ENCODE results near the gene COLEC12.

DNA sequence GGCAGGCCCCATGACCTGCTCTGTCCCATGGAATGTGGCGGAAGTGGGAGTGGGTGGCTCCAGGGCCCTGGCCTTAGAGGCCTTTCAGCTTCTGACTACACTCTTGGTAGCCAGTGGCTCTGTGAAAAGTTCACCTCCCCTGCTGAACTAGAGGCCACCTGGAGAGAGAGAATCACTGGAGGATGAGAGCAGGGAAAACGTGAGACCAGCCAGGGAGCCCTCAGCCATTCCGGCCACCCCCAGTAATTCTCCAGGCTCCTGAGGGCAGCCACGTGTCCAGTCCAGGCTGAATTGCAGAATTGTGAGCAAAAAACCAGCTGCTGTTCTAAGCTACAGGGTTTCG is 10.5 kb downstream of the COLEC12 start:
- TF ChIP-seq, protein P1, sequence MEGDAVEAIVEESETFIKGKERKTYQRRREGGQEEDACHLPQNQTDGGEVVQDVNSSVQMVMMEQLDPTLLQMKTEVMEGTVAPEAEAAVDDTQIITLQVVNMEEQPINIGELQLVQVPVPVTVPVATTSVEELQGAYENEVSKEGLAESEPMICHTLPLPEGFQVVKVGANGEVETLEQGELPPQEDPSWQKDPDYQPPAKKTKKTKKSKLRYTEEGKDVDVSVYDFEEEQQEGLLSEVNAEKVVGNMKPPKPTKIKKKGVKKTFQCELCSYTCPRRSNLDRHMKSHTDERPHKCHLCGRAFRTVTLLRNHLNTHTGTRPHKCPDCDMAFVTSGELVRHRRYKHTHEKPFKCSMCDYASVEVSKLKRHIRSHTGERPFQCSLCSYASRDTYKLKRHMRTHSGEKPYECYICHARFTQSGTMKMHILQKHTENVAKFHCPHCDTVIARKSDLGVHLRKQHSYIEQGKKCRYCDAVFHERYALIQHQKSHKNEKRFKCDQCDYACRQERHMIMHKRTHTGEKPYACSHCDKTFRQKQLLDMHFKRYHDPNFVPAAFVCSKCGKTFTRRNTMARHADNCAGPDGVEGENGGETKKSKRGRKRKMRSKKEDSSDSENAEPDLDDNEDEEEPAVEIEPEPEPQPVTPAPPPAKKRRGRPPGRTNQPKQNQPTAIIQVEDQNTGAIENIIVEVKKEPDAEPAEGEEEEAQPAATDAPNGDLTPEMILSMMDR (IDR thresholded peaks at IDR 0.05) = no peak
- no peak for TF ChIP-seq POLR2A (IDR thresholded peaks at IDR 0.05)
